Inflammatory macrophage treated with lipopolysaccharide for 4 hours (primary cell): ENCODE measurements around the gene ARID1B.

Source experiments
- DNase-seq: peaks from one replicate; pipeline ENCODE4 v3.0.0-alpha.2; 2020

ARID1B gene

DNA sequence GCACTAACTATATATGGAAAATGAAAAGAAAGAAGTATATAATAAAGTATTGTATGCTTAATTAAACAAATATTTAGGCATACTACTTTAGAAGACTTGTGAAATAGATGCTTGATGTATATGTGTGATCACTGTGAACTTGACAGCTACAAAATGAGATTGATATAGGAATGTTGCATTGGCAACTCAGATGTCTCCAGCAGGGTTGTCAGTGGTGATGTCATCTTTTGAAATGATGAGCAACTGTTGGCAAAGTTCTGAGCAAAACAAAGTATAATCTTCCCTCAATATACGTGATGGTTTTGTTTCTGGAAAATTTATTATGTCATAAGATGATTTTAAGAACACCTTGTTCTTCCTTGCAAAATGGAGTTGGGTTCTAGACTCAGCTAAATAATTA, 133.8 kb downstream of the ARID1B start:
- DNase-seq: peak; percentile 27

DNA sequence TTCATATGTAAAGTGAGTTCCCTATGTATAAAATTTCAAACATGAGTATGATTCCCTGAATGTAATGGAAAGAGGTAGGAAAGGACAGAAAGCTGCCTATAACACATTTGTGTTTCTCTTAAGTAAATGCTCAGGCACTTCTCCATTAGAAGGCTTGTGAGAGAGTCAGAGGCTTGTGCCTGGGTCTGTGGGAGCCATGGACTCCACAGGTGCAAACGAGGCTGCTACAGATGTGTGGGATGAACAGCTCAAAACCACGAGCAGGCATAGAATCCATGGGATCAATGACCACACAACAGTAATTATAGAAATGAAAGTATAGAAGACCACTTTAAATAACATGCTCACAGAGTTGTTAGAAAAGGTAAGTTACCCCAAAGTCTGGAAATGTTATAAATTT, 134.4 kb downstream of the ARID1B start:
- DNase-seq: no peak

DNA sequence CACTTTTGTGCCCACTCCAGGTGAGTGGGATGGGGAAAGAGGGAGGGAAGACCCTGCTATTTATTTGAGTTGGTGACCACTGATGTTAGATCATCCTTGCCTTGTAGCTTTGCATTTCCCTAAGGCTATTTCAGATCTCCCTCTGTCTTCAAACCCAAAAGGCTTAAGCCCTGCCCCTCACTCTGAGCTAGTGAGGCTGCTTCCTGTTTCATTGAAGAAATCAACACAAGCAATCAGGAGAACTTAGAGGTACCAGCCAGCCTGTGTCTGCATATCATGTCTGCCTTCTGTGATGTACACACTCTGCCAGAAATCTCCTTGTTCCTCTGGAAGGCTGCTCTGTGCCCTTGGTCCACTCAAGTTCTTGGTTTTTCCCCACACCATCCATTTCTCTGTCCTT, 135.3 kb downstream of the ARID1B start:
- peak; percentile 22 for DNase-seq

GRCh38 chr6:156914181-156914580, 137.0 kb downstream of the ARID1B start:
- no peak for DNase-seq

- peak; percentile 19 for DNase-seq
Observed at GRCh38 chr6:156916130-156916801, 139.1 kb downstream of the ARID1B start.

DNA sequence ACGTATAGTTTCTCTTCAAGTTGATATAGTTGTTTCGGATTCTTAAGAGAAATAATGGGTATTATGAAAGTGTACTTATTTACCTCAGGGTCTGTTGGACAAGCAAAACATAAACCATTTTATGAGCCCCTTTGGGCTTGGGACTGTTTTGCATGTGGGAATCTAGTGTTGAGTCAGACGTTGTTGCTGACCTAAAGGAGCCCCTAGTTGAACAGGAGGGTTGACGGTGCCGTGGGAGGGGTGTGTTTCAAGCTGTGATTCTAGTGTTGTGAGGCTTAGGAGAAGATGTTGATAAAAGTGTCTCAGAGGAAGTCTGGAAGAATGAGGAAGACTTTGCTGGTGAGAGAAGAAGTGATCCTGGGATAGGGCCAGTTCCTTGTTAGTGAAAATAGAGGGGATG, 140.0 kb downstream of the ARID1B start:
- peak; percentile 4 for DNase-seq

GRCh38 chr6:156918647-156919046, 141.5 kb downstream of the ARID1B start:
- DNase-seq: no peak

DNA sequence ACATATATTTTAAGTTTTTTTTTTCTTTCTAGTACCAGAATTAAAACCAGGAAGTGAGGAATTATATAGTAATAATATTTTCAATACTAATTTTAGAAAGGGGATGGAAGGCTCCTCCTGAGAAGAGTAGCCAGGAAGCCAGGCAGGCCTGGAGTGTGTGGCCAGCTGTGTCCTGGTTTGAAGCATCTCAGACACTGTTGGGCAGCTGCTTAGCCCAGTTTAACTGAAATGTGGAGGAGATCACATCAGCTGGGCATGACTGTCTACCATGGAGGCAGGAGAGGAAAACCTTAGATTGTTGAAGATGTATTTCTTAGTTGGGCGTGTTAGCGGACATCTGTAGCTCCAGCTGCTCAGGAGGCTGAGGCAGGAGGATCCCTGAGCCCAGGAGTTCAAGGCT, 142.2 kb downstream of the ARID1B start:
- DNase-seq: no peak

- DNase-seq: no peak
Observed at GRCh38 chr6:156919814-156920369, 142.7 kb downstream of the ARID1B start.

- DNase-seq: no peak
Observed at GRCh38 chr6:156924246-156924645, 147.1 kb downstream of the ARID1B start.

DNA sequence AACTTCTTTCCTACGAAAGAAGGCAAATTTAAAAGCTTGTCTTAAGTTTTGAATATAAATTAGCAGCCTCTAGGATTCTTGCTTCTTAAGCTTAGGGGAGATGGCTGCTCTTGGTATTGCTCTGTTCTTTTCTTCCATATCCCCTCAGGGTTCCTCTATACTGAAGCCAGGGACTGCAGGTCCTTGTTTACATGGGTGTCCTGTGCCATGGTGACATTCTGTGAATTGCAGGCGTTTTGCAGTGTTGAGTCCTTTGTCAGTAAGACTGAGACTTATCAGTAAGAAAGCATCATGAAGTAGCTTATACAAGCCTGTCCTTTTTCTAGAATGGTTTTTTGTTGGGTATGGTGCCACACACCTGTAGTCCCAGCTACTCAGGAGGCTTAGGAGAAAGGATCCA, 147.8 kb downstream of the ARID1B start:
- DNase-seq: no peak

GRCh38 chr6:156925718-156926607, 148.8 kb downstream of the ARID1B start:
- no peak for DNase-seq

DNA sequence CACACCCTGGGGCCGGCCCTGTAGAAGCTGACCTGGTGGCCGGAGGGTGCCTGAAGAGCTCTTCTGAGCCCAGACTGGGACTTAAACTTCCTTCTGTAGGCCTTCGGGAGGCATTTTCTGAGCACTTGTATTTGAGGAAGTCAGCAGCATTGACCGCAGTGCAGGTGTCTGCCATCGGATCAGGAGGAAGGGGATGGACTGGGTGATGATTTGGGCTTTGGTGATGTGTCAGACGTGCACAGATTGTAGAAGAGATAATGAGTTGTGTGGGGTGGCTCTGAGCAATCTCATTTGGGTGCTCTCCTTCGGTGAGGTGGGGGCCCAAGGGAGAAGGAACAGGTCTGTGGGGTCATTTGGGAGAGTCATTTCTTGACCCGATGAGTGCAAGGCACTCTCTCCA, 150.9 kb downstream of the ARID1B start:
- DNase-seq: no peak

DNA sequence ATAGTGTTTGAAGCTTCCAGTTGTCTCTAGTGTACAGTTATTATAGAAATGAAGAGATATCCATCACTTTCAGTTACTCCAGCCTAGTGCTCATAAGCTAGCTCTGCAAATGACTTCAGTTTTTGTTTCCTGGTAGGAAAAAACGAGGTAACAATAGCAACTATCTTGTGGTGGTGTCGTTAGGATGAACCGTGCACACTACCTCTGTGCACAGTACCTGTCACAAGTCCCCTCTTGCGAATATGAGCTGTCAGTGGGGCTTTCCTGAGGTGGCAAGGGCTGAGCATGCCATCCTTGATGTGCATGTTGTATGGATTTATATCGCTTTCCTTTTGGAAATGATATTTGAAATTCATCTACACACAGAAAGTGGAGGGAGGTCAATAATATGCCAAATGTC, 151.8 kb downstream of the ARID1B start:
- no peak for DNase-seq

DNA sequence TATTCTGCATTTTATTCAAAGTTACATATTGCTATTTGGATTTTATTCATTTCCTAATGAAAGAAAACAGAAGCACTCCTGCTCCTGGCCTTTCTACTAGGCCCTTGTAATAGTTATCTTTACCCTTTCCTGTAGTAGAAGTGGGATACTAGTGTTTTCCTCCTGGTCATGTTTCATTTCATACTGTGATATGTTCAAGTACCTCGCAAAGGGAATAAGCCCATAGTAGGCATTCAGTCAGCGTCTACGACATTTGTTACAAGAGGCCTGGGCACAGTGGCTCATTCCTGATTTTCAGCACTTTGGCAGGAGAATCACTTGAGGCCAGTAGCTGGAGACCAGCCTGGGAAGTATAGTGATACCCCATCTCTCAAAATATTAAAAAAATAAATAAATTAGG, 154.1 kb downstream of the ARID1B start:
- DNase-seq: no peak

DNA sequence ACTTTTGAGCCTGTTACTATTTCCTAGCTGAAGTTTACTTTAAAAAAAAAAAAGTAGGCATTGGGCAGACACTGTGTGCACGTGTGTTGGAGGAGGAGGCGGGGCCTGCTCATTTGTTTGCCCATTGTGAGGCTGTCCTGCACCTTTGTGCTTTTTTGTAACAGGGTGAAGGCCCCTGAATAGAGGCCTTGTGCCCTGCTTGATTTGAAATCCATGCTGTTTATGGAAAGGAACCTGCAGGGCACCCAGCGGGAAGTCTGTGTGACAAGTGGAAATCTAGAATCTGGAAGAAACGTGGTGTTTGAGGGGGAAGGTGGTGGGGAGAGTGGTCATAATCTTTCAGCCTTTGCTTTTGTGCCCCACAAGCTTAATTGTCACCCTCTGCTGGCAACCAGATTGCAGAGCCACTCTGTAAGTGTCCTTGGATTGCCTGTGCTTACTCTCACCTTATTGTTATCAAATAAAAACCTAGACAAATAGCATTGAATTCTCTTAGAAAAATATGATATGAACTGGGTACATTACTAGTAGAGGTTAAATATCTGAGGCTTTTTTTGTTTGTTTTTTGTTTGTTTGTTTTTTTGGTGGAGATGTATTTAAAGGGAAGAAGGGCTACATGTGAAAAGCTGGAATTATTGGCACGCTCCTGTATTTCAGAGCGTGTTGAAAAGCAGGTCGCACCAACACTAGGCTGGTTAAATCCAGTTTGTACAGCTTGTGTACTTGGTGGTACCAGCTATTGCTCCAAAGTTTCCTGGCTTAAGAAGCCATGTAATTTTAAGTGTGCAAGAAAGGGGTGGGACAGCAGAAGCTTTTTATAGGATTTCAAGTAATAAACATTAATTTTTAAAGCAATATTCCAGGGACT, 156.3 kb downstream of the ARID1B start:
- no peak for DNase-seq

DNA sequence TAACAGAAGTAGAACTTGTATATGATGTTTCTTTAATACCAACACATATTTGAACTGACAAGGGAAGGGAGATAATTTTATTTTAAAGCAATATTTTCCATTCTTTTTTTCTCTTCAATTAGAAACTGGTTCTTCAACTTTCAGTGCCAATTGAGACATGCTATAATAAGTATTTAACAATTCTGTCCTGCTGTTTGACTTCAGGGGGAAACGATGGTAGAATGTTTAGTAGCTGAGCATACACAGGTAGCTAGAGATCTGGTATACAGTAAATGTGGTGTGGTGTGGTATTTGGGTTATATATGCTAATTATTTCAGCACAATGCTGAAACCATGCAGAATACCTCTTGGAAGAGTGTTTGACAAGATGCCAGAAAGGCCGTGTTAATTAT, 156.9 kb downstream of the ARID1B start:
- DNase-seq: no peak

GRCh38 chr6:156935000-156935399, 157.8 kb downstream of the ARID1B start:
- no peak for DNase-seq

GRCh38 chr6:156938143-156938542, 161.0 kb downstream of the ARID1B start:
- DNase-seq: no peak

DNA sequence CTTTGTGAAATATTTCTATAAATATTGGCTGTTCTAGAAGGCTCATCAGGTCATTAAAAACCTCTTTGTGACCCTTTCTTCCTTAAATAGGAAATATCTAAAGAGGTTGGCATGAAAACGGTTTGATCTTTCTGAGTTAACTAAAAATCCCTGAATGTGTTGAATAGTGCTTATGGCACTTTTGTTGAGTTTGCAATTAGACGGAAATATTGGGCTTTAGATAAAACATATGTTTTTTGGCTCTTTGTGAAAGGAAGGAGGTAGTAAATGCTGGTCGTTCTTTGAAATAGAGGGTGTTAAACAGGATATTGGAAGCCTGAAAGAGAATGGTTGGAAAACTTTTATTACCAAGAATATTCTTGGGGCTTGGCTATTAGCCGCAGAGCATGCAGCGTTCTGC, 163.0 kb downstream of the ARID1B start:
- no peak for DNase-seq

DNA sequence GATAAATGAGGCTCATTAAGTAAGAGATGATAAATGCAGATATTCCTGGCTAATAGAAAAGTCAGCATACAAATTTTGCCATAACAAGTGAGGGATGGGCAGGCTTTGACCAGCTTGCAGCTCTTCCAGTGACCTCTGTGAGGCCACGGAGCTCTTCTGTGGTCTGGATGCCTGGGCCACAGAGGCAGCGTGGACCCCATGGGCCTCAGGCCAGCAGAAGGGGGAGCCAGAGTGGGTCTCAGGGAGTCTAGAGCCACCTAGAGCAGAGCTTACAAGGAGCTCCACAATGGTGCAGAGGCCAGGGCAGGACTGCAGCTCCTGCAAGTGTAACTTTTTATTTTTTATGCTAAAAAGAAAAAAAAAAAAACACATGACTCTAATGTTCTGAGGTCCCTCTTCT, 165.1 kb downstream of the ARID1B start:
- no peak for DNase-seq

GRCh38 chr6:156943166-156943565, 166.0 kb downstream of the ARID1B start:
- DNase-seq: no peak

DNA sequence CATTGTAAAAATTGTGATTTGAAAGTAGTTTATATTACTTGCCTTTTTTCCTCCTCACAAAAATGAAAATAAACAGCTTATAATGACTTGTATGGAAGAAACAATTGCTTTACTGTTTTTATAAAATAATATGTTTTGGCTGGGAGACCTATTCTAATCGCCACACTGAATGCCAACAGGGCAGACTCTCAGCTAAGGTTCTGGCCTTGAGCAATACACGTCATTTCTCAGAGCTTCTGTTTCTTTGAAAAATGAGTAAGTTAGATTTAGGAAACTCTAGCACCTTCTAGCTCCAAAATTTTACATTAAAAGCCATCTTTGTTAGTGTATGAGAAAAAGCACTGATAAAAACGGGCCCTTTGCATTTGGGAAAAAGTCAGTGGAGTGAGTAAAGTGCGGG, 166.6 kb downstream of the ARID1B start:
- no peak for DNase-seq
